Vagina (tissue), 2 donors: ENCODE measurements around the gene MAZ.

Source experiments
- CTCF ChIP-seq, 3 experiments: fragments of 450-650 bp in 2 of 3; fragments of 200-600 bp in 1 of 3; sonication (generic) in 1 of 3; IDR thresholded peaks; one replicate each; pipeline ENCODE4 v1.5.1; 2017 to 2019; ENCODE audit warnings: antibody characterized with exemption in 3 of 3, mild to moderate bottlenecking in 2 of 3, moderate library complexity in 2 of 3
- POLR2A ChIP-seq, 2 donors: fragments of 450-650 bp; IDR thresholded peaks; one replicate each; pipeline ENCODE4 v1.6.1; 2017; ENCODE audit warnings: antibody characterized with exemption in 2 of 2, mild to moderate bottlenecking in 2 of 2, moderate library complexity in 2 of 2
- POLR2AphosphoS5 ChIP-seq, 2 donors: sonication (generic); formaldehyde crosslinking; IDR thresholded peaks; one replicate each; pipeline ENCODE4 v1.9.0; 2017; ENCODE audit warnings: antibody characterized with exemption in 2 of 2, mild to moderate bottlenecking in 2 of 2, low read depth in 1 of 2; ENCODE audit not compliant: insufficient read depth in 1 of 2

- no peak for TF ChIP-seq CTCF (IDR thresholded peaks at IDR 0.05)
- TF ChIP-seq POLR2A (IDR thresholded peaks at IDR 0.05) = no peak
- no peak for TF ChIP-seq POLR2AphosphoS5 (IDR thresholded peaks at IDR 0.05; ENCODE audit: insufficient read depth in 1 of 2, low read depth in 1 of 2)
These were observed 2.3 kb upstream of the MAZ start for GRCh38 chr16:29804020-29804419.
